B cell (primary cell): ENCODE data around the gene PPARD. TPM values are rescaled to one million over a fixed set of nuclear protein-coding genes. Genes with fewer than 3 reads are reported as not detected.

ENCODE experiments used
- ATAC-seq: fragments of 200-7000 bp; cut with Tn5 transposase; one replicate; pipeline ENCODE4 v1.10.0; 2021; ENCODE audit warnings: low read depth, mild to moderate bottlenecking, moderate number of reproducible peaks, moderate library complexity
- CTCF ChIA-PET: fragments of 350-600 bp; sonication (Branson Sonifier 250); formaldehyde crosslinking; loops from one replicate; lab custom pipeline; 2021; ENCODE audit warnings: antibody characterized with exemption, inconsistent platforms; lab: Charles Lee
- POLR2A ChIA-PET: fragments of 350-600 bp; sonication (Branson Sonifier 250); formaldehyde crosslinking; loops from one replicate; lab custom pipeline; 2021; ENCODE audit warnings: antibody characterized with exemption; lab: Charles Lee
- DNase-seq: peaks from one replicate; pipeline ENCODE4 v3.0.0; 2013
- H2AFZ ChIP-seq: 2 replicates; pipeline ENCODE4 v1.6.1; 2012; ENCODE audit warnings: mild to moderate bottlenecking, low read depth, low read length; ENCODE audit not compliant: insufficient read depth, poor library complexity, severe bottlenecking
- H3K27ac ChIP-seq, 2 donors: 1 replicate in 1 of 2; 2 replicates in 1 of 2; pipeline ENCODE4 v1.5.1; 2012 to 2013; ENCODE audit warnings: low read length in 2 of 2, mild to moderate bottlenecking in 2 of 2, moderate library complexity in 1 of 2
- H3K27me3 ChIP-seq, 4 experiments: fragments of 200-600 bp in 1 of 4; sonication (generic) in 1 of 4; replicated peaks in 1 of 4; 1 replicate in 2 of 4; 2 replicates in 2 of 4; pipeline versions ENCODE4 v1.6.1 to v1.7.0; 2013 to 2016; ENCODE audit warnings: low read length in 3 of 4, mild to moderate bottlenecking in 2 of 4, mixed read lengths in 1 of 4, moderate library complexity in 1 of 4; ENCODE audit not compliant: insufficient read depth in 4 of 4, control insufficient read depth in 3 of 4; ENCODE audit errors: control extremely low read depth in 1 of 4
- H3K36me3 ChIP-seq, 2 experiments: replicated peaks in 1 of 2; 1 replicate in 1 of 2; 2 replicates in 1 of 2; pipeline versions ENCODE4 v1.6.1 to v1.7.1; 2013; ENCODE audit warnings: low read length in 1 of 2; ENCODE audit not compliant: insufficient read depth in 2 of 2, control insufficient read depth in 1 of 2; ENCODE audit errors: control extremely low read depth in 1 of 2, extremely low read depth in 1 of 2
- H3K4me1 ChIP-seq, 2 donors: fragments of 200-600 bp in 1 of 2; sonication (generic) in 1 of 2; 1 replicate in 1 of 2; 2 replicates in 1 of 2; pipeline versions ENCODE4 v1.5.1 to v1.6.1; 2013 to 2017; ENCODE audit warnings: low read length in 2 of 2; ENCODE audit not compliant: control insufficient read depth in 2 of 2, insufficient read depth in 2 of 2
- H3K4me2 ChIP-seq: replicated peaks from 2 replicates; pipeline ENCODE3; 2012; ENCODE audit warnings: mild to moderate bottlenecking, low read depth, low read length; ENCODE audit not compliant: poor library complexity, severe bottlenecking
- H3K4me3 ChIP-seq, 5 experiments: fragments of 200-600 bp in 1 of 5; sonication (generic) in 1 of 5; 1 replicate in 3 of 5; 2 replicates in 2 of 5; pipeline versions ENCODE4 v1.5.1 to v1.7.0; 2011 to 2016; ENCODE audit warnings: low read length in 4 of 5, mild to moderate bottlenecking in 4 of 5, low read depth in 2 of 5, control low read depth in 1 of 5, moderate library complexity in 1 of 5; ENCODE audit not compliant: insufficient read depth in 1 of 5; ENCODE audit errors: control extremely low read depth in 1 of 5, extremely low read depth in 1 of 5
- H3K79me2 ChIP-seq: fragments of 200-600 bp; sonication (generic); one replicate; pipeline ENCODE4 v1.6.0; 2016; ENCODE audit warnings: low read length; ENCODE audit not compliant: control insufficient read depth, insufficient read depth
- H3K9ac ChIP-seq: fragments of 200-600 bp; sonication (generic); 2 replicates; pipeline ENCODE4 v1.6.1; 2017; ENCODE audit warnings: mild to moderate bottlenecking, low read length, moderate library complexity
- H3K9me3 ChIP-seq, 3 donors: one replicate each; pipeline versions ENCODE4 v1.6.1 to v1.7.1; 2013; ENCODE audit warnings: low read length in 2 of 3; ENCODE audit not compliant: control insufficient read depth in 2 of 3, insufficient read depth in 1 of 3; ENCODE audit errors: control extremely low read depth in 1 of 3
- H4K20me1 ChIP-seq: 2 replicates; pipeline ENCODE4 v1.6.0; 2012; ENCODE audit warnings: mild to moderate bottlenecking, low read length; ENCODE audit not compliant: insufficient read depth, control insufficient read depth, poor library complexity, severe bottlenecking
- H3K27ac Mint-ChIP-seq: one replicate; pipeline ENCODE4 v1.8.0; 2021; ENCODE audit warnings: mixed read lengths
- H3K27me3 Mint-ChIP-seq: one replicate; pipeline ENCODE4 v1.8.0; 2021; ENCODE audit warnings: mixed read lengths
- H3K4me1 Mint-ChIP-seq: one replicate; pipeline ENCODE4 v1.8.0; 2021; ENCODE audit warnings: mixed read lengths
- H3K4me3 Mint-ChIP-seq: one replicate; pipeline ENCODE4 v1.8.0; 2021; ENCODE audit warnings: mixed read lengths
- H3K9me3 Mint-ChIP-seq: one replicate; pipeline ENCODE4 v1.8.0; 2022; ENCODE audit warnings: mixed read lengths; ENCODE audit not compliant: insufficient read depth
- CTCF ChIP-seq: fragments of 200-600 bp; IDR thresholded peaks from one replicate; pipeline ENCODE4 v1.8.0; 2022; ENCODE audit warnings: antibody characterized with exemption, mild to moderate bottlenecking
- EZH2 ChIP-seq: IDR thresholded peaks from 2 replicates; pipeline ENCODE4 v1.6.1; 2012; ENCODE audit warnings: borderline replicate concordance, low read depth, mild to moderate bottlenecking, moderate library complexity, low read length; ENCODE audit not compliant: insufficient read depth, poor library complexity, severe bottlenecking
- WGBS: methylation state at CpG from one replicate; pipeline ENCODE4 v1.1.5; 2013; ENCODE audit warnings: missing lambda C conversion rate; ENCODE audit not compliant: insufficient coverage; 5-methylcytosine and 5-hydroxymethylcytosine counted together
- intact Hi-C: fragments of 100-400 bp; cut with micrococcal nuclease; formaldehyde crosslinking; loops from one replicate; pipeline ENCODE4 v1.10.0; 2022
- polyA plus RNA-seq: library from polyadenylated mRNA; depleted of rRNA; stranded (reverse); fragments of >200 nt; gene quantifications from 2 replicates; pipeline ENCODE4 v1.2.3, GENCODE V29; 2012
- total RNA-seq, 2 donors: library from RNA; stranded (reverse); fragments of 120-200 nt in 1 of 2; gene quantifications; 1 replicate in 1 of 2; 2 replicates in 1 of 2; pipeline versions ENCODE4 v1.2.3 to v1.2.4, GENCODE V29; 2013 to 2022

PPARD gene
- total and polyA plus RNA-seq, 2 donors (not counting 1 experiment from before 2014, with no cell fraction given): 37.9 to 38.9 TPM

GRCh38 chr6:35330541-35331119 is 11.7 kb upstream of the PPARD start:
- Histone ChIP-seq H3K27me3 (no peaks in the 10 kb centered on the region), H4K20me1 (no peaks in the 10 kb centered on the region), H3K36me3 (peaks cover 0 to 2% of the 10 kb centered on the region in 2 experiments), H3K27ac (no peak overlapping the region), H3K9ac (no peak overlapping the region), H3K4me1 (peaks cover 11 to 16% of the 10 kb centered on the region in 2 donors), H3K4me3 (no peak overlapping the region), H3K9me3 (peaks cover 0 to 5% (median 0%) of the 10 kb centered on the region in 3 donors), H3K79me2 (no peaks in the 10 kb centered on the region), H3K4me2 (no peak overlapping the region), H2AFZ (no peak overlapping the region)
- H3K27ac Mint-ChIP-seq: no peak overlapping the region
- H3K4me3 Mint-ChIP-seq: no peak overlapping the region
- ATAC-seq (no peak), DNase-seq (no peak)
- ChIA-PET CTCF (interaction anchor here (0.9 to 9.8 kb wide), 6 partner anchors 13 to 407 kb away, joined by 3 to 301 read pairs (median 14); partner anchors contain the start of genes DEF6 and PPARD), POLR2A (interaction anchor here (0.8 kb wide), 1 partner anchor 29 kb away, joined by 7 read pairs; no protein-coding TSS in a partner anchor)
- no peaks in the 10 kb centered on the region for H3K27me3 Mint-ChIP-seq
- no peaks in the 10 kb centered on the region for H3K9me3 Mint-ChIP-seq
- H3K4me1 Mint-ChIP-seq: peaks cover 16% of the 10 kb centered on the region
- TF ChIP-seq CTCF (no peak), EZH2 (no peak)
- WGBS: 100% methylated on average over 2 of the region's 9 CpGs
- intact Hi-C loops: no loop called here
